ENCODE data around the gene NSF. TPM values are rescaled to one million over a fixed set of nuclear protein-coding genes. Genes with fewer than 3 reads are reported as not detected.

Gene NSF
- total RNA-seq, 4 donors from 2014 or later: 18.1 to 51.3 (median 47.0) TPM

GRCh38 chr17:46805771-46806170 lies 215.3 kb downstream of the NSF start:
- WGBS, 2 donors (ENCODE audit: low coverage in 1 of 2): 89 to 92% methylated on average over 4 to 6 of the region's 6 CpGs
- intact Hi-C loops (cut with DNase I; ENCODE audit: low total_unique reads): no loop called here
- no peaks in the 10 kb centered on the region for H3K4me1 ChIP-seq
- TF ChIP-seq CTCF (IDR thresholded peaks at IDR 0.05) (no peak), POLR2A (IDR thresholded peaks at IDR 0.05) (no peak), POLR2AphosphoS5 (IDR thresholded peaks at IDR 0.05) (no peak), EP300 (IDR thresholded peaks at IDR 0.05; ENCODE audit: low read depth) (no peak)
- no peak for DNase-seq
- H3K9me3 ChIP-seq: no peaks in the 10 kb centered on the region
- H3K4me3 ChIP-seq: no peak overlapping the region
- peaks cover 4% of the 10 kb centered on the region for H3K27me3 ChIP-seq
- H3K36me3 ChIP-seq: no peaks in the 10 kb centered on the region
- in situ Hi-C loops (cut with MboI; ENCODE audit: low pct_ligation_motif_present in 1 of 4, low pct_unique_long_range_greater_than_20kb in 1 of 4, low sequenced_read_pairs in 3 of 4): no loop called here
- H3K27ac ChIP-seq: no peak overlapping the region

Other genes with a start within 250 kb of the NSF start
- 10 to 100 TPM in 3 of 4 donors, not detected in 1; 11.5 to 20.6 (median 18.0) TPM for gene ARL17B, start 228.9 kb upstream of the NSF start, total RNA-seq
- gene LRRC37A2, start 78.2 kb upstream of the NSF start, total RNA-seq: 10 to 100 TPM; 18.0 to 32.2 (median 24.2) TPM
- 10 to 100 TPM; 10.8 to 30.8 (median 22.1) TPM for gene ARL17A, start 11.0 kb upstream of the NSF start, total RNA-seq
- gene WNT3, start 228.0 kb downstream of the NSF start, total RNA-seq: under 1 TPM in 2 of 4 donors, not detected in 2; 0.27 to 0.48 TPM

Data from transverse colon (tissue), 4 donors.